ENCODE results near the gene PTH2.

DNA sequence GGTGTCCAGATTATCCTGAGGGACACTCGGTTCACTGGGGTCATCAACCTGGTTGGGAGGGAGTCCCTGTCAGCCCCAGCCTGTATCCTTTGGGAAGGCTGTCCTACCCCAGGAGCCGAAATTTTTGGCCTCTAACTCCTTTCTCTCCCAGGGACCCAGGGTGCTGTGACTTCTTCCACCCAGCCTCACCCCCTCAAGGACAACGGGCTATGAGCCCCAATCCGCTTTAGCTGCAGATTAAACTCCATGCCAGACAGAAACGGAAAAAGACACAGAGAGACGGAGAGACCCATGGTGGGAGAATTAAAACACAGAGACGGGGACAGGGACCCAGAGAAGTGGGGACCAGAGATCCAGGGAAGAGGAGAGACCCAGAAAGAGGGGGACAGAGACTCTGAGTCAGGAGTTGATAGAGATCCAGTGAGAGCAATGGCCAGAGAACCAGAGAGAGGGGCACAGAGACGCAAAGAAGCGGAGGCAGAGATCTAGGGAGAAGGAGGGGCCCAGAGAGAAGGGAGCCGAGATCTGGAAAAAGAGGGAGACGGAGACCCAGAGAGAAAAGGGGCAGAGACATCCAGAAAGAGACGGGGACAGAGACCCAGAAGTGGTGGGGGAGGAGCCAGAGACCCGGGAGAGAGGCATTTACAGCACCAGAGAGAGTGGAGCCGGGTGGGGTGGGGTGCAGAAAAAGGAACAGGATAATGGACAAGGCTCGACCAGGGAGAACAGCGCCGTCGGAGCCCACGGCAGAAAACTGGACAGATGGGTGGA, 17.4 kb upstream of the PTH2 start:
- TF ChIP-seq, protein P1, sequence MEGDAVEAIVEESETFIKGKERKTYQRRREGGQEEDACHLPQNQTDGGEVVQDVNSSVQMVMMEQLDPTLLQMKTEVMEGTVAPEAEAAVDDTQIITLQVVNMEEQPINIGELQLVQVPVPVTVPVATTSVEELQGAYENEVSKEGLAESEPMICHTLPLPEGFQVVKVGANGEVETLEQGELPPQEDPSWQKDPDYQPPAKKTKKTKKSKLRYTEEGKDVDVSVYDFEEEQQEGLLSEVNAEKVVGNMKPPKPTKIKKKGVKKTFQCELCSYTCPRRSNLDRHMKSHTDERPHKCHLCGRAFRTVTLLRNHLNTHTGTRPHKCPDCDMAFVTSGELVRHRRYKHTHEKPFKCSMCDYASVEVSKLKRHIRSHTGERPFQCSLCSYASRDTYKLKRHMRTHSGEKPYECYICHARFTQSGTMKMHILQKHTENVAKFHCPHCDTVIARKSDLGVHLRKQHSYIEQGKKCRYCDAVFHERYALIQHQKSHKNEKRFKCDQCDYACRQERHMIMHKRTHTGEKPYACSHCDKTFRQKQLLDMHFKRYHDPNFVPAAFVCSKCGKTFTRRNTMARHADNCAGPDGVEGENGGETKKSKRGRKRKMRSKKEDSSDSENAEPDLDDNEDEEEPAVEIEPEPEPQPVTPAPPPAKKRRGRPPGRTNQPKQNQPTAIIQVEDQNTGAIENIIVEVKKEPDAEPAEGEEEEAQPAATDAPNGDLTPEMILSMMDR (IDR thresholded peaks at IDR 0.05), result no peak
- TF ChIP-seq EP300 (IDR thresholded peaks at IDR 0.05) (no peak), POLR2A (IDR thresholded peaks at IDR 0.05) (no peak)
